GM23338 (cell line): ENCODE data around the gene ZNF121. TPM values are rescaled to one million over a fixed set of nuclear protein-coding genes. Genes with fewer than 3 reads are reported as not detected.
A peak's percentile ranks its signal among the peaks of the same experiment; 100 is the strongest.

Source experiments
- ATAC-seq: fragments of 200-7000 bp; cut with Tn5 transposase; 3 replicates; pipeline ENCODE4 v1.9.1; 2020
- DNase-seq: peaks from one replicate; pipeline ENCODE4 v3.0.0-alpha.2; 2015; ENCODE audit warnings: low spot score
- H2AFZ ChIP-seq: fragments of 200-600 bp; sonication (generic); 2 replicates; pipeline ENCODE4 v1.8.0; 2016; ENCODE audit warnings: antibody characterized with exemption, mild to moderate bottlenecking, moderate library complexity
- H3F3A ChIP-seq: fragments of 200-600 bp; sonication (generic); replicated peaks from 2 replicates; pipeline ENCODE4 v1.8.0; 2017; ENCODE audit warnings: antibody characterized with exemption, mixed run types, low read depth
- H3K27ac ChIP-seq: fragments of 200-600 bp; sonication (generic); 2 replicates; pipeline ENCODE4 v1.6.1; 2016; ENCODE audit warnings: low read depth
- H3K27me3 ChIP-seq: fragments of 200-600 bp; sonication (generic); 2 replicates; pipeline ENCODE4 v1.8.0; 2016; ENCODE audit warnings: mild to moderate bottlenecking, mixed run types, moderate library complexity; ENCODE audit not compliant: insufficient read depth
- H3K36me3 ChIP-seq: fragments of 200-600 bp; sonication (generic); 2 replicates; pipeline ENCODE4 v1.8.0; 2016; ENCODE audit warnings: mild to moderate bottlenecking; ENCODE audit not compliant: insufficient read depth
- H3K4me1 ChIP-seq: fragments of 200-600 bp; sonication (generic); 2 replicates; pipeline ENCODE4 v1.8.0; 2016; ENCODE audit warnings: mild to moderate bottlenecking, moderate library complexity; ENCODE audit not compliant: insufficient read depth
- H3K4me2 ChIP-seq: fragments of 200-600 bp; sonication (generic); 2 replicates; pipeline ENCODE4 v1.7.1; 2017; ENCODE audit warnings: mixed run types
- H3K4me3 ChIP-seq: fragments of 200-600 bp; sonication (generic); 2 replicates; pipeline ENCODE4 v1.6.1; 2016; ENCODE audit warnings: mixed run types
- H3K79me2 ChIP-seq: fragments of 200-600 bp; sonication (generic); replicated peaks from 2 replicates; pipeline ENCODE4 v1.8.0; 2017; ENCODE audit warnings: mild to moderate bottlenecking; ENCODE audit not compliant: insufficient read depth
- H3K9me2 ChIP-seq: fragments of 200-600 bp; sonication (generic); 2 replicates; pipeline ENCODE4 v1.8.0; 2017; ENCODE audit not compliant: insufficient read depth
- H4K20me1 ChIP-seq: fragments of 200-600 bp; sonication (generic); replicated peaks from 2 replicates; pipeline ENCODE4 v1.8.0; 2017; ENCODE audit warnings: mild to moderate bottlenecking; ENCODE audit not compliant: insufficient read depth
- H3K27ac Mint-ChIP-seq: 2 replicates; pipeline ENCODE4 v1.8.0; 2020; ENCODE audit warnings: inconsistent platforms, mild to moderate bottlenecking, moderate library complexity, mixed read lengths
- H3K27me3 Mint-ChIP-seq: 3 replicates; pipeline ENCODE4 v1.8.0; 2022; ENCODE audit warnings: low read depth, mild to moderate bottlenecking, moderate library complexity, mixed read lengths, inconsistent platforms; ENCODE audit not compliant: insufficient read depth, poor library complexity
- H3K36me3 Mint-ChIP-seq: 3 replicates; pipeline ENCODE4 v1.8.0; 2021; ENCODE audit warnings: low read depth, mild to moderate bottlenecking, inconsistent platforms, moderate library complexity, mixed read lengths
- H3K4me1 Mint-ChIP-seq: 3 replicates; pipeline ENCODE4 v1.8.0; 2020; ENCODE audit warnings: mild to moderate bottlenecking, inconsistent platforms, mixed read lengths
- H3K4me3 Mint-ChIP-seq: 3 replicates; pipeline ENCODE4 v1.8.0; 2021; ENCODE audit warnings: moderate library complexity, mild to moderate bottlenecking, inconsistent platforms, mixed read lengths
- H3K9me3 Mint-ChIP-seq: 3 replicates; pipeline ENCODE4 v1.8.0; 2020; ENCODE audit warnings: moderate library complexity, mild to moderate bottlenecking, inconsistent platforms, mixed read lengths
- CREB1 ChIP-seq: fragments of 250-450 bp; sonication (Bioruptor Pico); IDR thresholded peaks from 2 replicates; pipeline ENCODE4 v1.5.0; 2020; ENCODE audit warnings: low read depth, mild to moderate bottlenecking, moderate library complexity
- CTCF ChIP-seq, 2 experiments: fragments of 200-600 bp in 1 of 2; sonication (generic) in 1 of 2; conservative IDR thresholded peaks; 2 replicates each; pipeline versions ENCODE4 v1.5.1 to v1.6.1; 2016 to 2017; ENCODE audit warnings: antibody characterized with exemption in 2 of 2, low read depth in 2 of 2, mild to moderate bottlenecking in 2 of 2, moderate library complexity in 1 of 2
- ETS1 ChIP-seq: IDR thresholded peaks from 2 replicates; pipeline ENCODE4 v1.6.1; 2016; ENCODE audit warnings: antibody characterized with exemption
- EZH2 ChIP-seq: fragments of 200-600 bp; sonication (generic); IDR thresholded peaks from one replicate; pipeline ENCODE4 v1.8.0; 2017; ENCODE audit warnings: antibody characterized with exemption, mild to moderate bottlenecking, low read depth; ENCODE audit not compliant: unreplicated experiment
- EZH2phosphoT487 ChIP-seq: fragments of 200-600 bp; sonication (generic); IDR thresholded peaks from one replicate; pipeline ENCODE4 v1.8.1; 2018; ENCODE audit warnings: antibody characterized with exemption; ENCODE audit not compliant: unreplicated experiment
- JUNB ChIP-seq: IDR thresholded peaks from one replicate; pipeline ENCODE4 v1.6.1; 2016; ENCODE audit warnings: antibody characterized with exemption; ENCODE audit not compliant: unreplicated experiment
- NANOG ChIP-seq: IDR thresholded peaks from 2 replicates; pipeline ENCODE4 v1.6.1; 2016; ENCODE audit warnings: antibody characterized with exemption, borderline replicate concordance
- POLR2AphosphoS5 ChIP-seq: IDR thresholded peaks from 2 replicates; pipeline ENCODE4 v1.6.1; 2016; ENCODE audit warnings: antibody characterized with exemption, low read depth
- REST ChIP-seq: IDR thresholded peaks from one replicate; pipeline ENCODE4 v1.6.1; 2018; ENCODE audit warnings: antibody characterized with exemption; ENCODE audit not compliant: unreplicated experiment
- STAT1 ChIP-seq: IDR thresholded peaks from one replicate; pipeline ENCODE4 v1.6.1; 2016; ENCODE audit warnings: antibody characterized with exemption; ENCODE audit not compliant: unreplicated experiment
- ZNF114 ChIP-seq: fragments of 250-450 bp; sonication (Bioruptor Pico); IDR thresholded peaks from 2 replicates; pipeline ENCODE4 v1.5.0; 2020; ENCODE audit warnings: mild to moderate bottlenecking, moderate library complexity
- ZNF331 ChIP-seq: fragments of 250-450 bp; sonication (Bioruptor Pico); IDR thresholded peaks from 2 replicates; pipeline ENCODE4 v1.5.0; 2020; ENCODE audit warnings: low read depth, mild to moderate bottlenecking, moderate library complexity
- ZNF462 ChIP-seq: fragments of 250-450 bp; sonication (Bioruptor Pico); IDR thresholded peaks from 2 replicates; pipeline ENCODE4 v1.5.0; 2020; ENCODE audit warnings: mild to moderate bottlenecking, moderate library complexity
- polyA plus RNA-seq: library from polyadenylated mRNA; unstranded; fragments of >200 nt; fragmentation: Nextera tagmentation; extraction: Ambion mirVana; gene quantifications from 2 replicates; pipeline ENCODE4 v1.2.1, GENCODE V29; 2016
- total RNA-seq: library from RNA; depleted of rRNA; stranded (reverse); fragments of >200 nt; shearing (Covaris generic); gene quantifications from 2 replicates; pipeline ENCODE4 v1.2.3, GENCODE V29; 2014

ZNF121 gene
- total and polyA plus RNA-seq, 2 experiments from 2014 or later: 50.8 to 252 TPM

GRCh38 chr19:9523885-9524474, 60.3 kb downstream of the ZNF121 start:
- no peaks in the 10 kb centered on the region for H4K20me1 ChIP-seq
- Mint-ChIP-seq H3K9me3 (peaks cover 97% of the 10 kb centered on the region), H3K27ac (no peak overlapping the region), H3K27me3 (peaks cover 3% of the 10 kb centered on the region), H3K4me1 (no peaks in the 10 kb centered on the region), H3K4me3 (no peak overlapping the region), H3K36me3 (peaks cover 78% of the 10 kb centered on the region)
- no peak for TF ChIP-seq NANOG
- no peak for TF ChIP-seq EZH2phosphoT487
- no peak for TF ChIP-seq ZNF462 (CRISPR knock-in tag)
- no peak for TF ChIP-seq CTCF (conservative IDR thresholded peaks at IDR 0.05; ENCODE audit: low read depth in 2 of 2)
- TF ChIP-seq STAT1: no peak
- no peak for TF ChIP-seq CREB1 (CRISPR knock-in tag)
- no peak for TF ChIP-seq REST
- no peak for TF ChIP-seq POLR2AphosphoS5
- no peak for TF ChIP-seq ETS1
- TF ChIP-seq ZNF331 (CRISPR knock-in tag): no peak
- TF ChIP-seq JUNB: no peak
- TF ChIP-seq EZH2: no peak
- TF ChIP-seq ZNF114 (CRISPR knock-in tag): no peak
- peaks cover 3% of the 10 kb centered on the region; the same call in 1 of the 2 replicates for H3F3A ChIP-seq
- no peak overlapping the region for H2AFZ ChIP-seq
- H3K4me3 ChIP-seq: peak overlapping the region; percentile 19; the same call in 1 of the 2 replicates
- no peak overlapping the region for H3K27ac ChIP-seq
- ATAC-seq (no peak), DNase-seq (peak; percentile 14)
- H3K27me3 ChIP-seq: peaks cover 4% of the 10 kb centered on the region; the same call in 1 of the 2 replicates
- H3K4me1 ChIP-seq: no peaks in the 10 kb centered on the region
- 0 out of 2 replicates have a peak, but pooled peaks cover 4% of the 10 kb centered on the region for H3K79me2 ChIP-seq
- no peaks in the 10 kb centered on the region for H3K9me2 ChIP-seq
- H3K36me3 ChIP-seq: peaks cover 44% of the 10 kb centered on the region
- H3K4me2 ChIP-seq: no peak overlapping the region
